ENCODE measurements around the gene MARCHF11.

DNA sequence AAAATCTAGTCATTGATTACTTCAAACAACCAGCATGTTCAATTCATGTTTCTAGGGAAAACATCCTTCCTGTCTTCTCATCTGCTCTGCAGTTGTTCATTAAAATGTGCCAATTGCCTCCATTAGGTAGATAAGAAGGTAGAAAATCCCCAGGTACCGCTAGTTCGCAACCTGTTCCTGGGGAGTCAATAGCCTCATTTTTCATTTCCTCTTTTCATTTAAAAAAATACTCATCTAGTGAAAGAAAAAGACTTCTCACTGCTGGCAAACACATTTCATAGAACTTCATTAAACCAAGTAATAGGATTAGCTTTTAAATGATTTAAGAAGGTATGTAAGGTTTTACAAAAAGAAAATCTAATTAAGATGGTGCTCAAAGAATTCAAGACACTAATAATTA lies 113.3 kb downstream of the MARCHF11 start:
- TF ChIP-seq CTCF (IDR thresholded peaks at IDR 0.05; ENCODE audit: low read length) (no peak), EZH2phosphoT487 (IDR thresholded peaks at IDR 0.05; ENCODE audit: low read length) (no peak)

All from MM.1S (cell line).